ENCODE measurements around the gene AASS. TPM values are rescaled to one million over a fixed set of nuclear protein-coding genes. Genes with fewer than 3 reads are reported as not detected.

AASS gene
- polyA plus RNA-seq, 2 donors: 4.3 to 6.0 TPM

DNA sequence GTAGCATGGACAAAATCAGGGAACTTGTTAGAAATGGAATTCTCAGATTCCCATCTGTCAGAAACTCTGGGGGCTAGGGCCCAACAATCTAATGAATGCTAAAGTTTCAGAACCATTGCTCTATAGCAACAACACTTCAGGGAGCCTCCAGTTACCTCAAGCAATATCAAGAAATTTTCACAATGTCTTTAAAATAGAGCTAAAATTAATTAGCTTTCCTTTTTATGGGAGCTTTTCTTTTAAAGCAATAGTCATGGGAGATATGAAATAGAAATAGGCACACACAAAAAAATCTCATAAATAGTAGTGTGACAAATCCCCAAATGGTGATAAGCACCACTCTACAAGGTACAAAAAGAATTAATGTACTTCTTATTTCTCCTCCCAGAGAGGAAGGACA is 80.9 kb downstream of the AASS start:
- Histone ChIP-seq H3K4me1 (ENCODE audit: control insufficient read depth in 2 of 2, insufficient read depth in 2 of 2, low read length in 1 of 2) (no peaks in the 10 kb centered on the region), H3K9me3 (ENCODE audit: control insufficient read depth in 2 of 2, insufficient read depth in 1 of 2, low read depth in 1 of 2, low read length in 1 of 2) (no peaks in the 10 kb centered on the region), H3K27ac (ENCODE audit: low read depth in 2 of 2, low read length in 1 of 2) (no peak overlapping the region), H3K27me3 (ENCODE audit: control insufficient read depth in 1 of 2, insufficient read depth in 2 of 2, low read length in 2 of 2) (no peaks in the 10 kb centered on the region), H3K36me3 (ENCODE audit: control insufficient read depth in 2 of 2, insufficient read depth in 2 of 2, low read length in 1 of 2) (no peaks in the 10 kb centered on the region), H3K4me3 (ENCODE audit: low read depth in 1 of 2, low read length in 2 of 2) (no peak overlapping the region)

DNA sequence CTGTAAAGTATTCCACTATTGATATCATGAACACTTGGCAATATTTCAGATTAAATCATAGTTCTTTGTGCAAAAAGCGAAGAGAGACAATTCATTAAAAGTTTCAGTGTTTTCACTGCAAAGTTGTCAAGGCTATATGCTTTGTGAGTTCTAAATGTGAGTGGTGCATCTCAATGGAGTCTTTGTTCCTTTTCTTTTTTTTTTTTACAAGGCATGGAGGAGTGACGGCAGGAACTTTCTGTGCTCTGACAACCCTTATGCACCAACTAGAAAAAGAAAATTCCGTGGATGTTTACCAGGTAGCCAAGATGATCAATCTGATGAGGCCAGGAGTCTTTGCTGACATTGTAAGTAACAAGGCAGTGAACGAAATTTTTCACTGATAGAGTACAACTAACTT is 84.5 kb downstream of the AASS start:
- Histone ChIP-seq H3K9me3 (ENCODE audit: control insufficient read depth in 2 of 2, insufficient read depth in 1 of 2, low read depth in 1 of 2, low read length in 1 of 2) (no peaks in the 10 kb centered on the region), H3K27me3 (ENCODE audit: control insufficient read depth in 1 of 2, insufficient read depth in 2 of 2, low read length in 2 of 2) (no peaks in the 10 kb centered on the region), H3K4me1 (ENCODE audit: control insufficient read depth in 2 of 2, insufficient read depth in 2 of 2, low read length in 1 of 2) (no peaks in the 10 kb centered on the region), H3K27ac (ENCODE audit: low read depth in 2 of 2, low read length in 1 of 2) (no peak overlapping the region), H3K4me3 (ENCODE audit: low read depth in 1 of 2, low read length in 2 of 2) (no peak overlapping the region), H3K36me3 (ENCODE audit: control insufficient read depth in 2 of 2, insufficient read depth in 2 of 2, low read length in 1 of 2) (no peaks in the 10 kb centered on the region)
- WGBS, 2 donors: 66 to 71% methylated on average over 4 of the region's 4 CpGs

DNA sequence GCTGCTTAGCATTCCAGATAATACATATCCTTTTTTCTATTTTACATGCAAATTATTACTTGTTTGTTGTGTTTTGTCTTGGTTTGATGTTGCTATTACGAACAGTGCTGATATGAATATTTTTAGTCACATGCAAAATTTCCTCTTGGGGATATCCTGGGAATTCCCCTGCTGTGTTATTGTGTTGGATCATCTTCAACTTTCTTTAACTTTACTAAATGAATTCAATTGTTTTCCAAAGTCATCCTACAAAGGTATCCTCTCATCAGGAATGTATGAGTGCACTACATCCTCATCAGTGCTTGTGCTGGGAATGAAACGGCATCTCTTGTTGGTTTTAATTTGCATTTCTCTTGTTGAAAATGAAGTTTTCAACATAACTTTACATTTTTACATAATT is 87.1 kb downstream of the AASS start:
- Histone ChIP-seq H3K36me3 (ENCODE audit: control insufficient read depth in 2 of 2, insufficient read depth in 2 of 2, low read length in 1 of 2) (peaks cover 3% of the 10 kb centered on the region in 2 donors), H3K9me3 (ENCODE audit: control insufficient read depth in 2 of 2, insufficient read depth in 1 of 2, low read depth in 1 of 2, low read length in 1 of 2) (no peaks in the 10 kb centered on the region), H3K4me3 (ENCODE audit: low read depth in 1 of 2, low read length in 2 of 2) (no peak overlapping the region), H3K4me1 (ENCODE audit: control insufficient read depth in 2 of 2, insufficient read depth in 2 of 2, low read length in 1 of 2) (no peaks in the 10 kb centered on the region), H3K27ac (ENCODE audit: low read depth in 2 of 2, low read length in 1 of 2) (no peak overlapping the region), H3K27me3 (ENCODE audit: control insufficient read depth in 1 of 2, insufficient read depth in 2 of 2, low read length in 2 of 2) (no peaks in the 10 kb centered on the region)
- WGBS, 2 donors: 58 to 65% methylated on average over 2 of the region's 2 CpGs

DNA sequence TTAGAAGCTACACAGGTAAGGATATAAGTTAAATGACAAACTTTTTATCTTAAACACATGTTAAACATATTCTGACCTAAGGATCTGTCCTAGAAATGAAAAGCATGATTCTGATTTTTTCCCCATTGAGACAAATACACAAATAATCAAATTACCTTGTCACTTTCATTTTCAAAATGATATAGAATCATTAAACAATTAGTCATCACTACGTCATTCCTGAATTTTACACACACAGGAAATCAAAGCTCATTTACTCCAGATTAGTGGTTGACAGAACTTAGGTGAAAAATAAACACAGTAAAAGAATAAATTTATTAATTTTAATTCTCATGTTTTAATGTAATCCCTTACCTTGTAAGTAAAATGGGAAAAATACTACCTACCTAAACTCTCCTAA is 89.0 kb downstream of the AASS start:
- H3K9me3 ChIP-seq (ENCODE audit: control insufficient read depth in 2 of 2, insufficient read depth in 1 of 2, low read depth in 1 of 2, low read length in 1 of 2): no peaks in the 10 kb centered on the region
- H3K4me3 ChIP-seq (ENCODE audit: low read depth in 1 of 2, low read length in 2 of 2): no peak overlapping the region
- peaks cover 3% of the 10 kb centered on the region in 2 donors for H3K36me3 ChIP-seq (ENCODE audit: control insufficient read depth in 2 of 2, insufficient read depth in 2 of 2, low read length in 1 of 2)
- no peak overlapping the region for H3K27ac ChIP-seq (ENCODE audit: low read depth in 2 of 2, low read length in 1 of 2)
- H3K4me1 ChIP-seq (ENCODE audit: control insufficient read depth in 2 of 2, insufficient read depth in 2 of 2, low read length in 1 of 2): no peaks in the 10 kb centered on the region
- 38 to 40% methylated on average over 1 of the region's 1 CpG for WGBS, 2 donors
- no peaks in the 10 kb centered on the region for H3K27me3 ChIP-seq (ENCODE audit: control insufficient read depth in 1 of 2, insufficient read depth in 2 of 2, low read length in 2 of 2)

DNA sequence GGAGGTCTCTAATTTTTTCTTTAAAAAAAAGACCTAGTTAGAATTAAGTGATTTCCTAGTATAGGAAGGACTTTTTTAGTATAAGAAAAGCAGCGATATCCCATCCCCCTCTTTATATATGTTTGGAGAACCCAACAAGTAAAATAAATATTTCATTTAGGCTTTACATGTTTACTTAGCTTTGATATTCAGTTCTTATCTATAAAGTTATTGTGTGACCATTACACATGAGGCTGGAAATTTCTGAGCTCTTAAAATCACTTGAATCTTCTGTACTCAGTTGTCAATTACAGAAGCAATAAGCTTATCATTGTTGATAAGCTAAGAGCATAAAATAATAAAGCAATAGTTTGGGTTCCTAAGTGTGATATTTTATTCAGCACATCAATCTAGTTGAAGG is 89.7 kb downstream of the AASS start:
- 56 to 78% methylated on average over 1 of the region's 1 CpG for WGBS, 2 donors
- Histone ChIP-seq H3K27ac (ENCODE audit: low read depth in 2 of 2, low read length in 1 of 2) (no peak overlapping the region), H3K4me1 (ENCODE audit: control insufficient read depth in 2 of 2, insufficient read depth in 2 of 2, low read length in 1 of 2) (no peaks in the 10 kb centered on the region), H3K9me3 (ENCODE audit: control insufficient read depth in 2 of 2, insufficient read depth in 1 of 2, low read depth in 1 of 2, low read length in 1 of 2) (no peaks in the 10 kb centered on the region), H3K4me3 (ENCODE audit: low read depth in 1 of 2, low read length in 2 of 2) (no peak overlapping the region), H3K36me3 (ENCODE audit: control insufficient read depth in 2 of 2, insufficient read depth in 2 of 2, low read length in 1 of 2) (peaks cover 3% of the 10 kb centered on the region in 2 donors), H3K27me3 (ENCODE audit: control insufficient read depth in 1 of 2, insufficient read depth in 2 of 2, low read length in 2 of 2) (no peaks in the 10 kb centered on the region)

DNA sequence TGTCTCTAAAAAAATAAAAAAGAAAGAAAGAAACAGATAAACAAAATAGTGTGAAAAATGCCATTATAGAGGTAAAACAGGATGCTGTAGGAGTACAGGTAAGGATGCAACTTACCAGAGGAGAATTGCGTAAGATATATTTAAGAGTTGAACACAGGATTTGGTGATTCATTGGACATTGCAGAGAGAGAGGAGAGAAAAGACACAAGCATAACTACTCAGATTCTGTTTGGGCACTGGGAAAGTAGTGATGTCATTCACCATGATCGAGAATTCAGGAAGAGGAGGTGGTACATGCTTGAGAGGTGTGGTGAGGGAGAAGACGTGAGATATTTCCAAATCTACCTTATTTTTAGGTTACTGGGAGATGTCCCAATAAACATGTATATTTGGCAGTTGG is 97.6 kb downstream of the AASS start:
- 85 to 89% methylated on average over 3 of the region's 3 CpGs for WGBS, 2 donors
- Histone ChIP-seq H3K27me3 (ENCODE audit: control insufficient read depth in 1 of 2, insufficient read depth in 2 of 2, low read length in 2 of 2) (no peaks in the 10 kb centered on the region), H3K4me3 (ENCODE audit: low read depth in 1 of 2, low read length in 2 of 2) (no peak overlapping the region), H3K36me3 (ENCODE audit: control insufficient read depth in 2 of 2, insufficient read depth in 2 of 2, low read length in 1 of 2) (no peaks in the 10 kb centered on the region), H3K27ac (ENCODE audit: low read depth in 2 of 2, low read length in 1 of 2) (no peak overlapping the region), H3K4me1 (ENCODE audit: control insufficient read depth in 2 of 2, insufficient read depth in 2 of 2, low read length in 1 of 2) (no peaks in the 10 kb centered on the region), H3K9me3 (ENCODE audit: control insufficient read depth in 2 of 2, insufficient read depth in 1 of 2, low read depth in 1 of 2, low read length in 1 of 2) (no peaks in the 10 kb centered on the region)

DNA sequence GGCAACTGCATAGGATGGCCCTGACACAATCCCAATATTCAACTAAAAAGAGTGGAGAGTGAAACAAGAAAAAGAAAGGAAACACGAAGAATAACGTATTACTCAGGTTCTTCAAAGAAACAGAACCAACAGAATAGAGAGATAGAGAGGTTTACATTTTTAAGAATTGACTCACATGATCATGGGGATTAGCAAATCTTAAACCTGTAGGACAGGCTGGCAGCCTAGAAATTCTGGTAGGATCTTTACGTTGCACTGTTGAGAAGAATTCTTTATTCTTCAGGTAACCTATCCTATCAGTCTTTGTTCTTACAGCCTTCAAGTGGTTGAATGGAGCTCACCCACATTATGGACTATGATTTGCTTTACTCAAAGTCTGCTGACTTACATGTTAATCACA is 103.9 kb downstream of the AASS start:
- Histone ChIP-seq H3K36me3 (ENCODE audit: control insufficient read depth in 2 of 2, insufficient read depth in 2 of 2, low read length in 1 of 2) (no peaks in the 10 kb centered on the region), H3K27ac (ENCODE audit: low read depth in 2 of 2, low read length in 1 of 2) (no peak overlapping the region), H3K9me3 (ENCODE audit: control insufficient read depth in 2 of 2, insufficient read depth in 1 of 2, low read depth in 1 of 2, low read length in 1 of 2) (no peaks in the 10 kb centered on the region), H3K4me1 (ENCODE audit: control insufficient read depth in 2 of 2, insufficient read depth in 2 of 2, low read length in 1 of 2) (peaks cover 0 to 2% of the 10 kb centered on the region in 2 donors), H3K27me3 (ENCODE audit: control insufficient read depth in 1 of 2, insufficient read depth in 2 of 2, low read length in 2 of 2) (no peaks in the 10 kb centered on the region), H3K4me3 (ENCODE audit: low read depth in 1 of 2, low read length in 2 of 2) (no peak overlapping the region)
- 60 to 66% methylated on average over 3 of the region's 3 CpGs for WGBS, 2 donors

DNA sequence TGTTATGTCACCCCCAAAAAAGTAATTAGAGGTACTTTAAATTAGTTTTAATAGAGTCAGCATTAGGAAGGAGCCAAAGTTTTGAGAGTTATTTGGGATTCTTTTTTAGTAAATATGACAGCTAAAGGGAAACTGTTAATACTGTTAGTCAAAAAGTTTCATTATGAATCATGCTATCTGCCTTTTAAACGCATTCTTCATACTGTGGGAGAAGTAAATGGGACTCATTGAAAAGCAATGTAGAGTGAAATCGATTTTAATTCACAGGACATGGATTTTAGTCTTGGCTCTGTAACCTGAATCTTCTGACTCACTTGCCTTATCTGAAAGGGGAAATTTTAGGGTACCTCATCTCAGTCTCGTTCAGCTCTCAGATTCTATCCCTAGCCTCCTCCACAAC is 105.1 kb downstream of the AASS start:
- no peak overlapping the region for H3K4me3 ChIP-seq (ENCODE audit: low read depth in 1 of 2, low read length in 2 of 2)
- no peak overlapping the region for H3K27ac ChIP-seq (ENCODE audit: low read depth in 2 of 2, low read length in 1 of 2)
- no peaks in the 10 kb centered on the region for H3K36me3 ChIP-seq (ENCODE audit: control insufficient read depth in 2 of 2, insufficient read depth in 2 of 2, low read length in 1 of 2)
- 75 to 77% methylated on average over 3 of the region's 3 CpGs for WGBS, 2 donors
- no peaks in the 10 kb centered on the region for H3K9me3 ChIP-seq (ENCODE audit: control insufficient read depth in 2 of 2, insufficient read depth in 1 of 2, low read depth in 1 of 2, low read length in 1 of 2)
- H3K27me3 ChIP-seq (ENCODE audit: control insufficient read depth in 1 of 2, insufficient read depth in 2 of 2, low read length in 2 of 2): no peaks in the 10 kb centered on the region
- H3K4me1 ChIP-seq (ENCODE audit: control insufficient read depth in 2 of 2, insufficient read depth in 2 of 2, low read length in 1 of 2): peaks cover 0 to 2% of the 10 kb centered on the region in 2 donors

DNA sequence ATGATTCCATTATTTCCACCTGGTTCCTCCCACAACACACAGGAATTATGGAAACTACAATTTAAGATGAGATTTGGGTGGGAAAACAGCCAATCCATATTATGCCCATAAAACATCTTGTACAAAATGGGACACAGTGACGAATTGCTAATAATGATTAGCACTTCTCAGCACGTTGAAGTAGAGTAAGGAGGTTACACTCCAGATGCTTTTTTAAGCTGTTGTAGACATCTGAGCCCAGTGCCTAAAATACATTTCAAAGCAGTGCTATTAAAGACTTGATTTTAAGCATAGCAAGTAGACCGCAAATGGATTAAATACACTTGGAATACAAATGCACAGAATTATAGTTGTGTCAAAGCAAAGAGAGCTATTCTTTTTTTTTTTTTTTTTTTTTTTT is 105.9 kb downstream of the AASS start:
- H3K9me3 ChIP-seq (ENCODE audit: control insufficient read depth in 2 of 2, insufficient read depth in 1 of 2, low read depth in 1 of 2, low read length in 1 of 2): no peaks in the 10 kb centered on the region
- 77 to 82% methylated on average over 3 of the region's 3 CpGs for WGBS, 2 donors
- H3K27me3 ChIP-seq (ENCODE audit: control insufficient read depth in 1 of 2, insufficient read depth in 2 of 2, low read length in 2 of 2): no peaks in the 10 kb centered on the region
- no peaks in the 10 kb centered on the region for H3K36me3 ChIP-seq (ENCODE audit: control insufficient read depth in 2 of 2, insufficient read depth in 2 of 2, low read length in 1 of 2)
- no peak overlapping the region for H3K4me3 ChIP-seq (ENCODE audit: low read depth in 1 of 2, low read length in 2 of 2)
- peaks cover 0 to 2% of the 10 kb centered on the region in 2 donors for H3K4me1 ChIP-seq (ENCODE audit: control insufficient read depth in 2 of 2, insufficient read depth in 2 of 2, low read length in 1 of 2)
- no peak overlapping the region for H3K27ac ChIP-seq (ENCODE audit: low read depth in 2 of 2, low read length in 1 of 2)

DNA sequence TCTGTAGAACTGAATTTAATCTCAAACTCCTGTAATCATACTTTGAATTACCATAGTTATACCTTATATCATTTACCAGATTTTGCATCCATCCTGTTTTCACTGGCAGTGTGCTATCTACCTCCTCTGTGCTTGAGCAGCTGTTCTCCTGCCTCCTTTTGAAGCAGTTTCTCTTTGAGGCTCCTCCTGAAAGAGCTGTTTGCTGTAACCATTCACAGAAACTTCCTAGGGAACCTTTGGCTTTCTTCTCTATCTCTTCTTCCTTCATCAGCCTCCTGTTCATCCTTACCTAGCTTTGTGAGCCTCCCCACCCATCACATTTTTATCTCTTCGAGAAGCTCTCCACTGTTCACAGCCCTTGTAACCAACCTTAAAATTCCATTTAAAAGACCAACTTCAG is 108.2 kb downstream of the AASS start:
- 91 to 94% methylated on average over 1 of the region's 1 CpG for WGBS, 2 donors
- Histone ChIP-seq H3K4me3 (ENCODE audit: low read depth in 1 of 2, low read length in 2 of 2) (no peak overlapping the region), H3K27me3 (ENCODE audit: control insufficient read depth in 1 of 2, insufficient read depth in 2 of 2, low read length in 2 of 2) (no peaks in the 10 kb centered on the region), H3K36me3 (ENCODE audit: control insufficient read depth in 2 of 2, insufficient read depth in 2 of 2, low read length in 1 of 2) (no peaks in the 10 kb centered on the region), H3K4me1 (ENCODE audit: control insufficient read depth in 2 of 2, insufficient read depth in 2 of 2, low read length in 1 of 2) (peaks cover 0 to 2% of the 10 kb centered on the region in 2 donors), H3K9me3 (ENCODE audit: control insufficient read depth in 2 of 2, insufficient read depth in 1 of 2, low read depth in 1 of 2, low read length in 1 of 2) (no peaks in the 10 kb centered on the region), H3K27ac (ENCODE audit: low read depth in 2 of 2, low read length in 1 of 2) (no peak overlapping the region)
